K562 (cell line): ENCODE data around the gene CAPZB. TPM values are rescaled to one million over a fixed set of nuclear protein-coding genes. Genes with fewer than 3 reads are reported as not detected.

Experiments used
- CHD1 ChIP-seq: fragments of 200-600 bp; sonication (generic); IDR thresholded peaks from one replicate; pipeline ENCODE4 v1.6.1; 2012; ENCODE audit warnings: mild to moderate bottlenecking, moderate library complexity, low read length, inconsistent platforms
- CREM ChIP-seq: IDR thresholded peaks from 2 replicates; pipeline ENCODE4 v1.6.1; 2014; ENCODE audit warnings: antibody characterized with exemption, low read depth
- CXXC5 ChIP-seq: fragments of 250-450 bp; sonication (Bioruptor Pico); IDR thresholded peaks from 2 replicates; pipeline ENCODE4 v1.8.0; 2022; ENCODE audit warnings: inconsistent platforms, mild to moderate bottlenecking, moderate library complexity
- FOXA3 ChIP-seq, 2 experiments: fragments of 450-650 bp in 1 of 2; sonication (generic) in 1 of 2; formaldehyde crosslinking; IDR thresholded peaks in 1 of 2; conservative IDR thresholded peaks in 1 of 2; 2 replicates each; pipeline versions ENCODE4 v1.4.0 to v1.8.0; 2020 to 2022; ENCODE audit warnings: mild to moderate bottlenecking in 2 of 2, missing genetic modification reagents in 1 of 2
- HES1 ChIP-seq: fragments of 450-650 bp; IDR thresholded peaks from 2 replicates; pipeline ENCODE4 v1.6.1; 2016; ENCODE audit warnings: low read depth, mild to moderate bottlenecking, moderate library complexity
- KLF10 ChIP-seq: fragments of 250-450 bp; sonication (Bioruptor Pico); IDR thresholded peaks from 2 replicates; pipeline ENCODE4 v1.6.1; 2021; ENCODE audit warnings: matching md5 sums
- NRF1 ChIP-seq, 2 experiments: fragments of 450-650 bp; IDR thresholded peaks in 1 of 2; conservative IDR thresholded peaks in 1 of 2; 2 replicates each; pipeline ENCODE4 v1.6.1; 2014; ENCODE audit warnings: mild to moderate bottlenecking in 2 of 2
- PHB ChIP-seq: fragments of 250-450 bp; sonication (Bioruptor Pico); IDR thresholded peaks from 2 replicates; pipeline ENCODE4 v1.5.0; 2021
- RAD51 ChIP-seq: fragments of 450-650 bp; IDR thresholded peaks from 2 replicates; pipeline ENCODE4 v1.7.1; 2016; ENCODE audit warnings: low read depth, mild to moderate bottlenecking, borderline replicate concordance
- RBM34 ChIP-seq: fragments of 200-400 bp; formaldehyde crosslinking; IDR thresholded peaks from 2 replicates; pipeline ENCODE4 v1.6.1; 2018; ENCODE audit warnings: low read length, borderline replicate concordance; ENCODE audit not compliant: insufficient read depth
- SMARCE1 ChIP-seq: fragments of 450-650 bp; IDR thresholded peaks from 2 replicates; pipeline ENCODE4 v1.7.1; 2016; ENCODE audit warnings: mild to moderate bottlenecking
- ZNF134 ChIP-seq: fragments of 250-450 bp; sonication (Bioruptor Pico); conservative IDR thresholded peaks from 2 replicates; pipeline ENCODE4 v1.4.0; 2020
- ZNF316 ChIP-seq: fragments of 450-650 bp; IDR thresholded peaks from 2 replicates; pipeline ENCODE4 v1.6.1; 2016
- ZNF384 ChIP-seq: IDR thresholded peaks from 2 replicates; pipeline ENCODE4 v1.6.1; 2012; ENCODE audit warnings: low read depth, low read length, improper control_type of control experiment
- polyA plus RNA-seq, 8 experiments: library from polyadenylated mRNA; depleted of rRNA in 4 of 8; stranded (reverse) in 5 of 8; unstranded in 3 of 8; fragments of >200 nt; fragmentation: Nextera tagmentation in 2 of 8; fragmentation: Illumina TruSeq in 1 of 8; extraction: Ambion mirVana in 2 of 8; extraction: Trizol in 1 of 8; gene quantifications; 2 replicates each; pipeline versions ENCODE4 v1.2.1 to v1.2.3, GENCODE V29; 2011 to 2014; ENCODE audit warnings: inconsistent platforms in 1 of 8, missing spikeins in 1 of 8
- total RNA-seq, 7 experiments: library from RNA; depleted of rRNA in 6 of 7; stranded (reverse); fragments of >200 nt in 6 of 7; fragmentation: Illumina TruSeq in 2 of 7; extraction: Trizol in 2 of 7; gene quantifications; 2 replicates each; pipeline versions ENCODE4 v1.2.1 to v1.2.3, GENCODE V29; 2011 to 2021; ENCODE audit warnings: low replicate concordance in 1 of 7
- TF ChIP-seq, protein P1 (sequence below), 2 experiments: fragments of 450-650 bp; IDR thresholded peaks; 2 replicates each; pipeline ENCODE4 v1.6.1; 2016; ENCODE audit warnings: mild to moderate bottlenecking in 2 of 2, borderline replicate concordance in 1 of 2, low read depth in 1 of 2, moderate library complexity in 1 of 2
- TF ChIP-seq, protein P2 (sequence below): fragments of 250-450 bp; sonication (Bioruptor Pico); IDR thresholded peaks from 2 replicates; pipeline ENCODE4 v1.4.0; 2020

The CAPZB gene
- total and polyA plus RNA-seq, 9 of the 15 experiments (the other 6 are each of a cell fraction or from before 2014, with no cell fraction given): 57.6 to 297 (median 125) TPM

DNA sequence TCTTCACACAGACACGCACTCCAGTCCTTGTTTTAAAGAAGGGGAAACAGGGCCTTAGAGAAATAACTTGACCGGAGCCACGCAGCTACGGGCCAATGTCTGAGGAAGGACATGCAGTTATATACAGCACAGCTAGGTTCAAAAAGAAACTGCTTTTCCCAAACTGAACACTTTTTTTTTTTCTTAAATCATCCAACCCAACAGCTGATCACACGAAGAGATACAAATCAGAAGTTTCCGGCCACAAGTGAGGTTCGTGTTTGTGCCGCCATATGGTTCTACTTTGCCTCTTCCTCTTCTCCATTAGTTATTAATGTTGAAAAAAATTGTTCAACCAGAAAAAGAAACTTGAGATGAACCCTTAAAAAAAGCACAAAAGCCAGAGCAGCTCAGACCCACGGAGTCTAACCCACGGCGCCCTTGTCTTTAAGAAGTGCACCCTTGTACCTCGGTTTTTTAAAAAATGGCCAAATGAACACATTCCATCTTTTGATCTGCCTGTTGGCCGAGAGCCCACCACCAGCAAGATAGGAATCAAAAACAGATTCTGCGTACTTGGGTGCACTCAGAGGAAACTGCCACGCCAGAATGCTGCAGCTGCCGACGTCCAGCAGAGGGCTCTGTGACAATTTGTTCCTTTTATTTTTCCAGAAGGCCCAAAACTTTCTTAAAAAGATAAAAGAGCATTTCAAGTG is 94.3 kb downstream of the CAPZB start (continued):
- TF ChIP-seq, protein P1, sequence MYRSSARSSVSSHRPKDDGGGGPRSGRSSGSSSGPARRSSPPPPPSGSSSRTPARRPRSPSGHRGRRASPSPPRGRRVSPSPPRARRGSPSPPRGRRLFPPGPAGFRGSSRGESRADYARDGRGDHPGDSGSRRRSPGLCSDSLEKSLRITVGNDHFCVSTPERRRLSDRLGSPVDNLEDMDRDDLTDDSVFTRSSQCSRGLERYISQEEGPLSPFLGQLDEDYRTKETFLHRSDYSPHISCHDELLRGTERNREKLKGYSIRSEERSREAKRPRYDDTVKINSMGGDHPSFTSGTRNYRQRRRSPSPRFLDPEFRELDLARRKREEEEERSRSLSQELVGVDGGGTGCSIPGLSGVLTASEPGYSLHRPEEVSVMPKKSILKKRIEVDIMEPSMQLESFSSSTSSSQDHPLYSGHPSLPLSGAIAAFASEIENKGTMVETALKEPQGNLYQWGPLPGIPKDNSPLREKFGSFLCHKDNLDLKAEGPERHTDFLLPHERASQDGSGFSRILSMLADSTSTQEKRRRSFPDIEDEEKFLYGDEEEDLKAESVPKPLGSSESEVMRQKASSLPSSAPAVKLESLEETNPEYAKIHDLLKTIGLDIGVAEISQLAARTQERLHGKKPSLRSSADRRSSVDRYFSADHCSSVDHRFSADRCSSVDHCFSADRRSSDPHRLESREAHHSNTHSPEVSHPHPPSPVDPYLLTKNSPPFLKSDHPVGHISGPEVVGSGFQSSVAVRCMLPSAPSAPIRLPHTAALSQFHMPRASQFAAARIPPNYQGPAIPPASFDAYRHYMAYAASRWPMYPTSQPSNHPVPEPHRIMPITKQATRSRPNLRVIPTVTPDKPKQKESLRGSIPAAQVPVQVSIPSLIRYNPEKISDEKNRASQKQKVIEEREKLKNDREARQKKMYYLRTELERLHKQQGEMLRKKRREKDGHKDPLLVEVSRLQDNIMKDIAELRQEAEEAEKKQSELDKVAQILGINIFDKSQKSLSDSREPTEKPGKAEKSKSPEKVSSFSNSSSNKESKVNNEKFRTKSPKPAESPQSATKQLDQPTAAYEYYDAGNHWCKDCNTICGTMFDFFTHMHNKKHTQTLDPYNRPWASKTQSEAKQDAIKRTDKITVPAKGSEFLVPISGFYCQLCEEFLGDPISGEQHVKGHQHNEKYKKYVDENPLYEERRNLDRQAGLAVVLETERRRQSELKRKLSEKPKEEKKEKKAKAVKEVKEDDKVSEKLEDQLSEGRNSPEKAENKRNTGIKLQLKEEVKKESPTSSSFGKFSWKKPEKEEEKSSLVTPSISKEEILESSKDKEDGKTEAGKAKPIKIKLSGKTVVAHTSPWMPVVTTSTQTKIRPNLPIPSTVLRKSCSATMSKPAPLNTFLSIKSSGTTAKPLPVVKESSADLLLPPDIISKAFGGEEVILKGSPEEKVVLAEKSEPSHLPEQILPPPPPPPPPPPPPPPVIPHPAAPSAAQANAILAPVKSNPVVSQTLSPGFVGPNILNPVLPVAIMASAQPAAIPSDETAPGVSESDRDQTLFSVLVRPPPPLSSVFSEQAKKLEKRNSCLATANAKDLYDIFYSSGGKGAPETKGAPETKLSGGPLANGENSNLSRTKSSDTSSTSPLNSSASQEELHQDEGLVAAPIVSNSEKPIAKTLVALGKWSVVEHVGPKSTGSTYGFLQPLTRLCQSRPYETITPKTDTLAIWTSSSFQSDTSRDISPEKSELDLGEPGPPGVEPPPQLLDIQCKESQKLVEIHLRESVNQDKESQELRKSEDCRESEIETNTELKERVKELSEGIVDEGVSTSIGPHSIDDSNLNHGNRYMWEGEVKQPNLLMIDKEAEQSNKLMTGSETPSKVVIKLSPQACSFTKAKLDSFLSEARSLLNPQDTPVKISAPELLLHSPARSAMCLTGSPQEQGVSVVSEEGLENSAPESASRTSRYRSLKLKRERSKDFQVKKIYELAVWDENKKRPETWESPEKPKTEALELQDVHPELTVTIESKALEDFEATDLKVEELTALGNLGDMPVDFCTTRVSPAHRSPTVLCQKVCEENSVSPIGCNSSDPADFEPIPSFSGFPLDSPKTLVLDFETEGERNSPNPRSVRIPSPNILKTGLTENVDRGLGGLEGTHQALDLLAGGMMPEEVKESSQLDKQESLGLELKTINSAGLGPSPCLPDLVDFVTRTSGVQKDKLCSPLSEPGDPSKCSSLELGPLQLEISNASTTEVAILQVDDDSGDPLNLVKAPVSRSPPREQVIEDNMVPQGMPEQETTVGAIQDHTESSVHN (IDR thresholded peaks at IDR 0.05; ENCODE audit: borderline replicate concordance in 1 of 2, low read depth in 1 of 2): peak in 1 of 2 experiments; percentile 72; a peak in 1 of 4 replicates
- TF ChIP-seq HES1 (peak; percentile 77; the same call in 1 of the 2 replicates), ZNF384 (peak; percentile 92), CREM (peak; percentile 39; the same call in 1 of the 2 replicates), ZNF316 (no peak), SMARCE1 (peak; percentile 61; the same call in 1 of the 2 replicates), KLF10 (CRISPR knock-in tag) (no peak), PHB (CRISPR knock-in tag) (no peak), CXXC5 (CRISPR knock-in tag) (peak; percentile 74), ZNF134 (no peak), CHD1 (peak; percentile 52), RAD51 (no peak), NRF1 (conservative IDR thresholded peaks at IDR 0.05 in 1 of 2, IDR thresholded peaks at IDR 0.05 in 1 of 2) (peak in 1 of 2 experiments; percentile 24; a peak in 1 of 4 replicates), FOXA3 (CRISPR knock-in tag; conservative IDR thresholded peaks at IDR 0.05 in 1 of 2, IDR thresholded peaks at IDR 0.05 in 1 of 2) (no peak), RBM34 (no peak)
- TF ChIP-seq, protein P2, sequence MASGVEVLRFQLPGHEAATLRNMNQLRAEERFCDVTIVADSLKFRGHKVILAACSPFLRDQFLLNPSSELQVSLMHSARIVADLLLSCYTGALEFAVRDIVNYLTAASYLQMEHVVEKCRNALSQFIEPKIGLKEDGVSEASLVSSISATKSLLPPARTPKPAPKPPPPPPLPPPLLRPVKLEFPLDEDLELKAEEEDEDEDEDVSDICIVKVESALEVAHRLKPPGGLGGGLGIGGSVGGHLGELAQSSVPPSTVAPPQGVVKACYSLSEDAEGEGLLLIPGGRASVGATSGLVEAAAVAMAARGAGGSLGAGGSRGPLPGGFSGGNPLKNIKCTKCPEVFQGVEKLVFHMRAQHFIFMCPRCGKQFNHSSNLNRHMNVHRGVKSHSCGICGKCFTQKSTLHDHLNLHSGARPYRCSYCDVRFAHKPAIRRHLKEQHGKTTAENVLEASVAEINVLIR (CRISPR knock-in tag): no peak
